K562 (cell line): ENCODE data around the gene CARD9. TPM values are rescaled to one million over a fixed set of nuclear protein-coding genes. Genes with fewer than 3 reads are reported as not detected.

Experiments
- CHCHD3 ChIP-seq: fragments of 250-450 bp; sonication (Bioruptor Pico); IDR thresholded peaks from 2 replicates; pipeline ENCODE4 v2.1.2; 2022; ENCODE audit warnings: mild to moderate bottlenecking
- FOXJ2 ChIP-seq: fragments of 200-800 bp; sonication (Bioruptor generic); IDR thresholded peaks from 2 replicates; pipeline ENCODE4 v1.6.1; 2016; ENCODE audit warnings: missing genetic modification characterization, missing compliant biosample characterization
- PTBP1 ChIP-seq: fragments of 200-400 bp; formaldehyde crosslinking; IDR thresholded peaks from 2 replicates; pipeline ENCODE4 v1.6.1; 2017; ENCODE audit warnings: low read depth, low read length
- RBFOX2 ChIP-seq: fragments of 200-400 bp; formaldehyde crosslinking; IDR thresholded peaks from 2 replicates; pipeline ENCODE4 v1.6.1; 2017; ENCODE audit warnings: low read depth, mild to moderate bottlenecking, low read length, moderate library complexity
- TAL1 ChIP-seq: fragments of 450-650 bp; IDR thresholded peaks from 2 replicates; pipeline ENCODE4 v1.6.1; 2016; ENCODE audit warnings: mild to moderate bottlenecking
- TCF3 ChIP-seq: sonication (generic); formaldehyde crosslinking; IDR thresholded peaks from 2 replicates; pipeline ENCODE4 v1.4.0; 2020; ENCODE audit warnings: mild to moderate bottlenecking, missing genetic modification reagents
- ZKSCAN1 ChIP-seq: fragments of 150-350 bp; IDR thresholded peaks from 2 replicates; pipeline ENCODE4 v1.6.1; 2016; ENCODE audit warnings: low read depth, low read length
- ZNF197 ChIP-seq: fragments of 200-800 bp; sonication (Bioruptor generic); IDR thresholded peaks from 2 replicates; pipeline ENCODE4 v1.6.1; 2016; ENCODE audit warnings: low read depth, missing genetic modification characterization, missing compliant biosample characterization
- polyA plus RNA-seq, 8 experiments: library from polyadenylated mRNA; depleted of rRNA in 4 of 8; stranded (reverse) in 5 of 8; unstranded in 3 of 8; fragments of >200 nt; fragmentation: Nextera tagmentation in 2 of 8; fragmentation: Illumina TruSeq in 1 of 8; extraction: Ambion mirVana in 2 of 8; extraction: Trizol in 1 of 8; gene quantifications; 2 replicates each; pipeline versions ENCODE4 v1.2.1 to v1.2.3, GENCODE V29; 2011 to 2014; ENCODE audit warnings: inconsistent platforms in 1 of 8, missing spikeins in 1 of 8
- total RNA-seq, 7 experiments: library from RNA; depleted of rRNA in 6 of 7; stranded (reverse); fragments of >200 nt in 6 of 7; fragmentation: Illumina TruSeq in 2 of 7; extraction: Trizol in 2 of 7; gene quantifications; 2 replicates each; pipeline versions ENCODE4 v1.2.1 to v1.2.3, GENCODE V29; 2011 to 2021; ENCODE audit warnings: low replicate concordance in 1 of 7
- TF ChIP-seq, protein P1 (sequence below): fragments of 250-450 bp; sonication (Bioruptor Pico); IDR thresholded peaks from 2 replicates; pipeline ENCODE4 v1.4.0; 2020
- TF ChIP-seq, protein P2 (sequence below): fragments of 450-650 bp; formaldehyde crosslinking; conservative IDR thresholded peaks from 2 replicates; pipeline ENCODE4 v1.4.0; 2022; ENCODE audit warnings: mild to moderate bottlenecking, missing genetic modification characterization
- TF ChIP-seq, protein P3 (sequence below), 2 experiments: IDR thresholded peaks; 2 replicates each; pipeline ENCODE4 v1.6.1; 2012; ENCODE audit warnings: improper control_type of control experiment in 2 of 2, low read depth in 2 of 2, low read length in 2 of 2, borderline replicate concordance in 1 of 2
- TF ChIP-seq, protein P4 (sequence below): fragments of 250-450 bp; sonication (Bioruptor Pico); IDR thresholded peaks from 2 replicates; pipeline ENCODE4 v1.8.0; 2021; ENCODE audit warnings: mild to moderate bottlenecking, moderate library complexity

CARD9 gene
- total and polyA plus RNA-seq, 9 of the 15 experiments (the other 6 are each of a cell fraction or from before 2014, with no cell fraction given), result 1.7 to 53.0 (median 9.7) TPM

DNA sequence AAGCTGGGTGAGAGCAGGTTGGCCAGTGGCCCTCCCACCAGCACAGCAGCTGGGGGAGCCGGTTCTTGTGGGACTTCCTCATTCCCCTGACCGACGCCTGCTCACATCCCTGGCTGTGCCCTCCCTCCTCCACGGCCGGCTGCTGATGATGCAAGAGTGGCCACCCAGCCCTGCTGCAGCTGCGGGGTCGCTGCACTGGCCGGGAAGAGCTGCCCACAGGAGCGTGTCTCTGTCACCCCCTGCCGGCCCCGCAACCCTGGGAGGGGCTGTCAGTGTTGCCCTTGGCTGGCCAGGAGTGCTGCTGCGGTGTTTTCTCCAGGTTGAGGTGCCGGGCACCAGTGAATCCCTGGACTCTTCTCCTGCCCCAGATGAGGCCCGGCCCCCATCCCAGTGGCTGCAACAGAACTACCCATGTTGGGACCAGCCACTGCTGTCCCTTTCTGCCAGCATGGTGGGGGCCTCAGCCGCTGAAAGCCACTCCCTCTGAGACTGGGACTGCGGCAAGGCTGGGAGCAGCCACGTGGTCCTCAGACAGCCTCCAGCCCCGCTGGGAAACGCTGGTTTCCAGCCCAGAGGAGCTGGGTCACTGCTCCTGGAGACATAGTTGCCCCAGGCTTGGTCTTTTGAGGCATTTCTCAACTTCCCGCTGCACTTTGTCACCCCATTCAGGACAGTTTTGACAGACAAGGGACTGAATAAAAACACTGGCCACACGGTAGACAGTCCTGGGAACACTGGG, 739 bp downstream of the CARD9 start (continued):
- TF ChIP-seq, protein P1, sequence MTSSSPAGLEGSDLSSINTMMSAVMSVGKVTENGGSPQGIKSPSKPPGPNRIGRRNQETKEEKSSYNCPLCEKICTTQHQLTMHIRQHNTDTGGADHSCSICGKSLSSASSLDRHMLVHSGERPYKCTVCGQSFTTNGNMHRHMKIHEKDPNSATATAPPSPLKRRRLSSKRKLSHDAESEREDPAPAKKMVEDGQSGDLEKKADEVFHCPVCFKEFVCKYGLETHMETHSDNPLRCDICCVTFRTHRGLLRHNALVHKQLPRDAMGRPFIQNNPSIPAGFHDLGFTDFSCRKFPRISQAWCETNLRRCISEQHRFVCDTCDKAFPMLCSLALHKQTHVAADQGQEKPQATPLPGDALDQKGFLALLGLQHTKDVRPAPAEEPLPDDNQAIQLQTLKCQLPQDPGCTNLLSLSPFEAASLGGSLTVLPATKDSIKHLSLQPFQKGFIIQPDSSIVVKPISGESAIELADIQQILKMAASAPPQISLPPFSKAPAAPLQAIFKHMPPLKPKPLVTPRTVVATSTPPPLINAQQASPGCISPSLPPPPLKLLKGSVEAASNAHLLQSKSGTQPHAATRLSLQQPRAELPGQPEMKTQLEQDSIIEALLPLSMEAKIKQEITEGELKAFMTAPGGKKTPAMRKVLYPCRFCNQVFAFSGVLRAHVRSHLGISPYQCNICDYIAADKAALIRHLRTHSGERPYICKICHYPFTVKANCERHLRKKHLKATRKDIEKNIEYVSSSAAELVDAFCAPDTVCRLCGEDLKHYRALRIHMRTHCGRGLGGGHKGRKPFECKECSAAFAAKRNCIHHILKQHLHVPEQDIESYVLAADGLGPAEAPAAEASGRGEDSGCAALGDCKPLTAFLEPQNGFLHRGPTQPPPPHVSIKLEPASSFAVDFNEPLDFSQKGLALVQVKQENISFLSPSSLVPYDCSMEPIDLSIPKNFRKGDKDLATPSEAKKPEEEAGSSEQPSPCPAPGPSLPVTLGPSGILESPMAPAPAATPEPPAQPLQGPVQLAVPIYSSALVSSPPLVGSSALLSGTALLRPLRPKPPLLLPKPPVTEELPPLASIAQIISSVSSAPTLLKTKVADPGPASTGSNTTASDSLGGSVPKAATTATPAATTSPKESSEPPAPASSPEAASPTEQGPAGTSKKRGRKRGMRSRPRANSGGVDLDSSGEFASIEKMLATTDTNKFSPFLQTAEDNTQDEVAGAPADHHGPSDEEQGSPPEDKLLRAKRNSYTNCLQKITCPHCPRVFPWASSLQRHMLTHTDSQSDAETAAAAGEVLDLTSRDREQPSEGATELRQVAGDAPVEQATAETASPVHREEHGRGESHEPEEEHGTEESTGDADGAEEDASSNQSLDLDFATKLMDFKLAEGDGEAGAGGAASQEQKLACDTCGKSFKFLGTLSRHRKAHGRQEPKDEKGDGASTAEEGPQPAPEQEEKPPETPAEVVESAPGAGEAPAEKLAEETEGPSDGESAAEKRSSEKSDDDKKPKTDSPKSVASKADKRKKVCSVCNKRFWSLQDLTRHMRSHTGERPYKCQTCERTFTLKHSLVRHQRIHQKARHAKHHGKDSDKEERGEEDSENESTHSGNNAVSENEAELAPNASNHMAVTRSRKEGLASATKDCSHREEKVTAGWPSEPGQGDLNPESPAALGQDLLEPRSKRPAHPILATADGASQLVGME (CRISPR knock-in tag), result no peak
- TF ChIP-seq TCF3 (CRISPR knock-in tag), result peak; percentile 36; the same call in 1 of the 2 replicates
- TF ChIP-seq, protein P2, sequence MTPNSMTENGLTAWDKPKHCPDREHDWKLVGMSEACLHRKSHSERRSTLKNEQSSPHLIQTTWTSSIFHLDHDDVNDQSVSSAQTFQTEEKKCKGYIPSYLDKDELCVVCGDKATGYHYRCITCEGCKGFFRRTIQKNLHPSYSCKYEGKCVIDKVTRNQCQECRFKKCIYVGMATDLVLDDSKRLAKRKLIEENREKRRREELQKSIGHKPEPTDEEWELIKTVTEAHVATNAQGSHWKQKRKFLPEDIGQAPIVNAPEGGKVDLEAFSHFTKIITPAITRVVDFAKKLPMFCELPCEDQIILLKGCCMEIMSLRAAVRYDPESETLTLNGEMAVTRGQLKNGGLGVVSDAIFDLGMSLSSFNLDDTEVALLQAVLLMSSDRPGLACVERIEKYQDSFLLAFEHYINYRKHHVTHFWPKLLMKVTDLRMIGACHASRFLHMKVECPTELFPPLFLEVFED (CRISPR knock-in tag), result no peak
- no peak for TF ChIP-seq ZNF197
- TF ChIP-seq TAL1, result no peak
- no peak for TF ChIP-seq FOXJ2 (tag)
- TF ChIP-seq RBFOX2, result peak; percentile 75
- no peak for TF ChIP-seq CHCHD3 (CRISPR knock-in tag)
- TF ChIP-seq, protein P3, sequence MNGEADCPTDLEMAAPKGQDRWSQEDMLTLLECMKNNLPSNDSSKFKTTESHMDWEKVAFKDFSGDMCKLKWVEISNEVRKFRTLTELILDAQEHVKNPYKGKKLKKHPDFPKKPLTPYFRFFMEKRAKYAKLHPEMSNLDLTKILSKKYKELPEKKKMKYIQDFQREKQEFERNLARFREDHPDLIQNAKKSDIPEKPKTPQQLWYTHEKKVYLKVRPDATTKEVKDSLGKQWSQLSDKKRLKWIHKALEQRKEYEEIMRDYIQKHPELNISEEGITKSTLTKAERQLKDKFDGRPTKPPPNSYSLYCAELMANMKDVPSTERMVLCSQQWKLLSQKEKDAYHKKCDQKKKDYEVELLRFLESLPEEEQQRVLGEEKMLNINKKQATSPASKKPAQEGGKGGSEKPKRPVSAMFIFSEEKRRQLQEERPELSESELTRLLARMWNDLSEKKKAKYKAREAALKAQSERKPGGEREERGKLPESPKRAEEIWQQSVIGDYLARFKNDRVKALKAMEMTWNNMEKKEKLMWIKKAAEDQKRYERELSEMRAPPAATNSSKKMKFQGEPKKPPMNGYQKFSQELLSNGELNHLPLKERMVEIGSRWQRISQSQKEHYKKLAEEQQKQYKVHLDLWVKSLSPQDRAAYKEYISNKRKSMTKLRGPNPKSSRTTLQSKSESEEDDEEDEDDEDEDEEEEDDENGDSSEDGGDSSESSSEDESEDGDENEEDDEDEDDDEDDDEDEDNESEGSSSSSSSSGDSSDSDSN (IDR thresholded peaks at IDR 0.05; ENCODE audit: borderline replicate concordance in 1 of 2, low read depth in 2 of 2, low read length in 2 of 2), result peak in 1 of 2 experiments; percentile 59; a peak in 1 of 4 replicates
- TF ChIP-seq ZKSCAN1, result no peak
- 0 out of 2 replicates have a peak, but pooled peaks have one; percentile 29 for TF ChIP-seq PTBP1
- TF ChIP-seq, protein P4, sequence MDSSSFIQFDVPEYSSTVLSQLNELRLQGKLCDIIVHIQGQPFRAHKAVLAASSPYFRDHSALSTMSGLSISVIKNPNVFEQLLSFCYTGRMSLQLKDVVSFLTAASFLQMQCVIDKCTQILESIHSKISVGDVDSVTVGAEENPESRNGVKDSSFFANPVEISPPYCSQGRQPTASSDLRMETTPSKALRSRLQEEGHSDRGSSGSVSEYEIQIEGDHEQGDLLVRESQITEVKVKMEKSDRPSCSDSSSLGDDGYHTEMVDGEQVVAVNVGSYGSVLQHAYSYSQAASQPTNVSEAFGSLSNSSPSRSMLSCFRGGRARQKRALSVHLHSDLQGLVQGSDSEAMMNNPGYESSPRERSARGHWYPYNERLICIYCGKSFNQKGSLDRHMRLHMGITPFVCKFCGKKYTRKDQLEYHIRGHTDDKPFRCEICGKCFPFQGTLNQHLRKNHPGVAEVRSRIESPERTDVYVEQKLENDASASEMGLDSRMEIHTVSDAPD, result no peak
